Activated naive CD4-positive, alpha-beta T cell treated with anti-CD3 and anti-CD28 coated beads, Interleukin-2, amount 50 U/mL, for 72 hours (primary cell): Measurements from ENCODE around the gene WDR54. TPM values are rescaled to one million over a fixed set of nuclear protein-coding genes. Genes with fewer than 3 reads are reported as not detected.
A peak's percentile ranks its signal among the peaks of the same experiment; 100 is the strongest.
"Not testable (repeated sequence)": the region's sequence is repeated elsewhere in the genome, so short reads cannot be mapped to it uniquely, and the experiment has no call there.

Experiments used
- ATAC-seq, 2 donors: fragments of 150-1000 bp; cut with Tn5 transposase; 2 replicates each; pipeline ENCODE4 v1.10.0; 2021; ENCODE audit warnings: mild to moderate bottlenecking in 2 of 2, moderate library complexity in 2 of 2
- DNase-seq, 2 donors: peaks; one replicate each; pipeline ENCODE4 v3.0.0; 2021 to 2022; ENCODE audit warnings: low spot score in 2 of 2
- H3K27ac Mint-ChIP-seq, 2 donors: one replicate each; pipeline ENCODE4 v1.8.0; 2022; ENCODE audit warnings: mild to moderate bottlenecking in 2 of 2, mixed read lengths in 2 of 2
- H3K36me3 Mint-ChIP-seq, 2 donors: one replicate each; pipeline ENCODE4 v1.8.0; 2022; ENCODE audit warnings: mixed read lengths in 2 of 2
- H3K9me3 Mint-ChIP-seq, 2 donors: one replicate each; pipeline ENCODE4 v1.8.0; 2022; ENCODE audit warnings: mixed read lengths in 2 of 2
- total RNA-seq, 2 donors: library from RNA; stranded (reverse); gene quantifications; one replicate each; pipeline ENCODE4 v1.2.3, GENCODE V29; 2022

WDR54 gene
- total RNA-seq, 2 donors from 2014 or later: 14.3 to 173 TPM

GRCh38 chr2:74458132-74458937 lies 36.8 kb downstream of the WDR54 start, which contains the start of gene WBP1:
WBP1 (plus strand) TSS chr2:74458438; CDS start chr2:74458603, 165 bp downstream.
- Mint-ChIP-seq H3K36me3 (peaks cover 23 to 33% of the 10 kb centered on the region in 2 donors), H3K9me3 (no peaks in the 10 kb centered on the region), H3K27ac (peak within 1 kb of the TSS; percentile 95 to 99)
- peak; percentile 97 to 100 for DNase-seq
- peak; percentile 87 to 88 for ATAC-seq

GRCh38 chr2:74458938-74459363 lies 37.4 kb downstream of the WDR54 start:
- no peaks in the 10 kb centered on the region for H3K9me3 Mint-ChIP-seq
- no peak for DNase-seq
- peak overlapping the region; percentile 95 to 99 for H3K27ac Mint-ChIP-seq
- no peak for ATAC-seq
- peaks cover 23 to 33% of the 10 kb centered on the region in 2 donors for H3K36me3 Mint-ChIP-seq

GRCh38 chr2:74459503-74460118 lies 38.1 kb downstream of the WDR54 start:
- H3K36me3 Mint-ChIP-seq: peaks cover 23 to 29% of the 10 kb centered on the region in 2 donors
- not testable (repeated sequence) for DNase-seq, H3K9me3 Mint-ChIP-seq, ATAC-seq
- H3K27ac Mint-ChIP-seq: peak overlapping the region; percentile 31 to 95

GRCh38 chr2:74460187-74460586 lies 38.7 kb downstream of the WDR54 start:
- ATAC-seq, H3K9me3 Mint-ChIP-seq, DNase-seq: not testable (repeated sequence)
- Mint-ChIP-seq H3K36me3 (peaks cover 18 to 24% of the 10 kb centered on the region in 2 donors), H3K27ac (peak overlapping the region; percentile 95)

- H3K27ac Mint-ChIP-seq: peak overlapping the region in 1 of 2 donors; percentile 22
- H3K36me3 Mint-ChIP-seq: peaks cover 19 to 20% of the 10 kb centered on the region in 2 donors
- DNase-seq (no peak), ATAC-seq (no peak)
- H3K9me3 Mint-ChIP-seq: no peaks in the 10 kb centered on the region
Observed at GRCh38 chr2:74461187-74462053, 39.9 kb downstream of the WDR54 start.

- no peak for ATAC-seq
- H3K27ac Mint-ChIP-seq: peak overlapping the region in 1 of 2 donors; percentile 50
Observed at GRCh38 chr2:74462054-74462785, 40.7 kb downstream of the WDR54 start.

GRCh38 chr2:74462786-74463105 lies 41.2 kb downstream of the WDR54 start:
- DNase-seq (no peak), ATAC-seq (no peak)
- Mint-ChIP-seq H3K36me3 (peaks cover 9 to 11% of the 10 kb centered on the region in 2 donors), H3K9me3 (no peaks in the 10 kb centered on the region), H3K27ac (peak overlapping the region; percentile 50 to 70)

More at GRCh38 chr2:74462054-74462785, 40.7 kb downstream of the WDR54 start:
- DNase-seq: no peak
- Mint-ChIP-seq H3K9me3 (no peaks in the 10 kb centered on the region), H3K36me3 (peaks cover 11 to 12% of the 10 kb centered on the region in 2 donors)

GRCh38 chr2:74464406-74464805 lies 42.9 kb downstream of the WDR54 start:
- ATAC-seq (peak; percentile 2 to 9), DNase-seq (no peak)
- Mint-ChIP-seq H3K27ac (peak overlapping the region; percentile 87 to 98), H3K36me3 (peaks cover 9 to 11% of the 10 kb centered on the region in 2 donors), H3K9me3 (no peaks in the 10 kb centered on the region)

- peak overlapping the region; percentile 61 to 77 for H3K27ac Mint-ChIP-seq
- not testable (repeated sequence) for H3K9me3 Mint-ChIP-seq, ATAC-seq, DNase-seq
- peaks cover 24 to 31% of the 10 kb centered on the region in 2 donors for H3K36me3 Mint-ChIP-seq
Observed at GRCh38 chr2:74470742-74471141, 49.2 kb downstream of the WDR54 start.

- no peak for DNase-seq
- peak in 1 of 2 donors; percentile 16 for ATAC-seq
- no peaks in the 10 kb centered on the region for H3K9me3 Mint-ChIP-seq
- H3K27ac Mint-ChIP-seq: peak overlapping the region; percentile 97 to 98
- H3K36me3 Mint-ChIP-seq: peaks cover 20 to 30% of the 10 kb centered on the region in 2 donors
Observed at GRCh38 chr2:74471332-74472065, 50.0 kb downstream of the WDR54 start.

GRCh38 chr2:74472086-74472944 lies 50.8 kb downstream of the WDR54 start, which contains the start of gene MRPL53:
MRPL53 (minus strand) TSS chr2:74472680; CDS start chr2:74472660, 20 bp downstream.
- peak within 1 kb of the TSS; percentile 97 to 98 for H3K27ac Mint-ChIP-seq
- ATAC-seq (peak; percentile 95 to 97), DNase-seq (peak; percentile 95 to 96)
- peaks cover 20 to 30% of the 10 kb centered on the region in 2 donors for H3K36me3 Mint-ChIP-seq
- no peaks in the 10 kb centered on the region for H3K9me3 Mint-ChIP-seq

- DNase-seq (no peak), ATAC-seq (no peak)
- no peaks in the 10 kb centered on the region for H3K9me3 Mint-ChIP-seq
- peaks cover 20 to 30% of the 10 kb centered on the region in 2 donors for H3K36me3 Mint-ChIP-seq
- H3K27ac Mint-ChIP-seq: peak overlapping the region; percentile 97 to 98
Observed at GRCh38 chr2:74472945-74473258, 51.4 kb downstream of the WDR54 start.

- Mint-ChIP-seq H3K9me3 (no peaks in the 10 kb centered on the region), H3K36me3 (peaks cover 20 to 30% of the 10 kb centered on the region in 2 donors), H3K27ac (peak overlapping the region in 1 of 2 donors; percentile 36)
- DNase-seq: no peak
- no peak for ATAC-seq
Observed at GRCh38 chr2:74474481-74474880, 53.0 kb downstream of the WDR54 start.

GRCh38 chr2:74474899-74475298 lies 53.4 kb downstream of the WDR54 start:
- no peaks in the 10 kb centered on the region for H3K9me3 Mint-ChIP-seq
- H3K36me3 Mint-ChIP-seq: peaks cover 23 to 30% of the 10 kb centered on the region in 2 donors
- DNase-seq: no peak
- no peak for ATAC-seq
- H3K27ac Mint-ChIP-seq: no peak overlapping the region
